CD4-positive, alpha-beta T cell treated with Interleukin-4 for 1 hour (primary cell): ENCODE results near the gene LAMTOR3.

Source experiments
- DNase-seq, 2 donors: peaks; one replicate each; pipeline ENCODE4 v3.0.0-alpha.2; 2020 to 2022

Gene LAMTOR3

GRCh38 chr4:99894161-99894997 lies at the start of gene LAMTOR3:
LAMTOR3 (minus strand) TSS chr4:99894427; CDS start chr4:99893963, 464 bp downstream.
- peak; percentile 94 to 95 for DNase-seq

DNA sequence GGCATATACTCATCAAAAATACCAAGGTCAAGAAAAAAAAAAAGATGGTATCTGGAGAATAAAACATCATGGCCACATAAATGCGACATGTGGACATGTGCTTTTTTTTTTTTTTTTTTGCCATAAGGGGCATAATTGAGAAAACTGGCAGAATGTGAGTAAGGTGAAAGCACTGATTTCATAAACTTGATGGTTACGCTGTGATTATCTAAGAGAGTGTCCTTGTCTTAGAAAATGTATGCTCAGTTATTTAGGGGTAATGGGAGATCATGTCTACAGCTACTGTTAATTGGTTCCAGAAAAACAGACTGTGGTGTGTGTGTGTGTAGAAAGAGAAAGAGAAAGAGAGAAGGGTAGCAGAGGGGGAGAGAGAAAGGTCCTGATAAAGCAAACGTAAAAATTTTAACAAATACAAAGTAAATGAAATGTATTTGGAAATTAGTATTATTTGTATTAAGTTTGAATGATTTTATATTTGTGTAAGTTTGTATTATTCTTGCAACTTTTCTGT lies 44.1 kb upstream of the LAMTOR3 start:
- DNase-seq, result no peak

- peak in 1 of 2 donors; percentile 14 for DNase-seq
Observed at GRCh38 chr4:99934891-99935290, 40.7 kb upstream of the LAMTOR3 start.

- no peak for DNase-seq
Observed at GRCh38 chr4:99927566-99927965, 33.3 kb upstream of the LAMTOR3 start.

- no peak for DNase-seq
Observed at GRCh38 chr4:99921174-99921573, 26.9 kb upstream of the LAMTOR3 start.

DNA sequence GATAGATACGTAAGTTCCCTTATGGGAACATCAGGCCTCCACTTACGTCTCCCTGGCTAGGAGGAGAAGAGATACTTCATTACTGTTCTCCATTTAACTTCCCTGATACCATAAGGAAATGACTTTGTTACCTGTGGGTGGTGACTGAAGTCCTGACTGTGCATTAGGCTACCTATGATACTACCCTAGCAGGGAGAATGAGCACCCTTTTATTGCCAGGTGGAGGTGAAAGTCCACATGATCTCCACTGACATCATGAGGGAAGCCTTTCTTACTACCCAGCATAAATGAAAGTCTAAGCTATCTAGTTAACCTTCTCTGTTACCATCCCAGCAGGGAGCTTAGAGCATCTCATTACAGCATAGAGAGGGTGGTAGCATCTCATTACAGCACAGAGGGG lies 24.4 kb upstream of the LAMTOR3 start:
- DNase-seq, result no peak

DNA sequence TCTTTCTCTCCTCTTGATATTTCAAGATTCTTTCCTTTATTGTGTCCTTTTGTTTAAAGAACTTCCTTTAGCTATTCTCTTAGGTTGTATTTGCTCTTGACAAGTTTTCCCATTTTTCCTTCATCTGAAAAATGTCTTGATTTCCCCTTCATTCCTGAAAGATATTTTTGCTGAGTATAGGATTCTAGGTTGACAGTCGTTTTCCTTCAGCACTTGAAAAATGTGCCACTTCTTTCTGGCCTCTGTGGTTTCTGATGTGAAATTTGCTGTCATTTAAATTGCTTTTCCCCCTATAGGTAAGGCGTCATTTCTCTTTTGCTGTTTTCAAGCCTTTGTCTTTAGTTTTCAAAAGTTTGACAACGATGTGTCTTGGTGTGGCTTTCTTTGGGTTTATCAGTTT lies 23.3 kb upstream of the LAMTOR3 start:
- no peak for DNase-seq

GRCh38 chr4:99915449-99915848 lies 21.2 kb upstream of the LAMTOR3 start:
- DNase-seq, result no peak

- DNase-seq, result no peak
Observed at GRCh38 chr4:99894998-99895397, 771 bp upstream of the LAMTOR3 start.

DNA sequence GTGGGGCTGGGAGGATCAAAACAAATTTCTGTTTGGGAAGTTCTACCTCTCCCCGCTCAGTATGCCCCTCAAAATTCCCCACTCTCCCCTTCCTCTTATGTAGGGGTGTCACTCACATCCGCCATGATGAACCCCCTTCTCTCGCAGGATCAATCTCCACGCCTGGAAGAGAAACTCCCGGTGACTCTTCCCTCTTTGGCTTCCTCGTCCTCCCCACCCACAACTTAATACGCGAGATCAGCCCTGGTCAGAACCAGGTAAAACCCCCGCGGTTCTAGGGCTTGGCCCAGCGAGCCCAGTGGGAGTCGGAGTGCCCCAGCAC lies 427 bp downstream of the LAMTOR3 start:
- no peak for DNase-seq

- DNase-seq, result no peak
Observed at GRCh38 chr4:99893029-99893428, 1.2 kb downstream of the LAMTOR3 start.

DNA sequence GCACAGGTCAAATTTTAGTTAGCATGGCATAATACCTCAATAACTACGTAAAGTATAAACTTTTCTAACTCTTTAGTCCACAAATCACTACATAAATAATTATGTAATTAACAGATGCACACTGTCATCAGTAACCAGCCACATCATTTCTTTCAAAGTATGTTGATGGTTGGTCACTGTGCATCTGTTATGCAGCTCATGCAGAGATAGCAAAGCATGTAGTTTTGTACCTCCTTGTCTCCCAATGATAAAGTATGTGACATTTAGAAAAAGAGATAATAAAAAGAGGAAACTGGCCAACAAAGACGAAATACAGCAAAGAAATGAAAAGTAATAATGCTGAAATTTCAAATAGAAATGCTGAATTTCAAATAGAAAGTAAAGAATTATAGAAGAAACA lies 2.9 kb downstream of the LAMTOR3 start:
- no peak for DNase-seq

DNA sequence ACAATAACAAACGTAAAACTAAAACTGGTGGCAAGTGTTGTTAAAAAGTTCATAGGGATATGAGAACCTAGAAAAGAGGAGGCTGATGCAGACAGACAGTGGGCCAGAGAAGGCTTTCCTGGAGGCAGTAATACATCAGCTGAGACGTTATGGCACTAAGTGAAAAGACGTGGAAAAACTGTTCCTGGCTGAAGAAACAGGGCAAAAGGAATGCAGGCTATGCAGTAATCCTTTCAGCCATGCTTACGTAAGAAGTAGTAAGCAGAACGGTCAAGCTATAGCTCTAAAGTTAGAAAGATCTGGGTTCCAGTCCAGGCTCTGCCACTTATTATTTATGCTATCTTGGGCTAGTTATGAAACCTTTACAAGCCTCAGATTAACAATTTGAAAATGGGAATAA lies 6.4 kb downstream of the LAMTOR3 start:
- DNase-seq, result no peak

DNA sequence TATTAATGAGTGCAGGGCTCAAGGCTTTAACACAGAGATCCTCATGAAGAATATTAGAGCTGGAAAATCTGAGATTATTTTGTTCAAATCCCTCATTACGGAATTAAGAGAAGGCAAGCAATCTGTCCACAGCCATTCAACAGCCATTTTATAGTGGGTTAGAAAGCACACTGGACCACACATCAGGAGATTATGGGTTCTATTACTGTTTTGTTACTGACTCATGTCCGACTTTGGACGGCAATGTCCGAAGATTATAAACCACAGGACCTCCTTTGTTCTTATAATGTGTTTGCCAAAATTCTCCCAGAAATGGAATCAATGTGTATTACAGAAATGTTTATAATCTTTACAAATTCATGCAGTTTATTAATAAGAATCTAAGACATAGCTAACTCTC lies 8.1 kb downstream of the LAMTOR3 start:
- no peak for DNase-seq

GRCh38 chr4:99885687-99886086 lies 8.5 kb downstream of the LAMTOR3 start:
- no peak for DNase-seq

- DNase-seq, result peak; percentile 26 to 66
Observed at GRCh38 chr4:99885063-99885664, 9.1 kb downstream of the LAMTOR3 start.

DNA sequence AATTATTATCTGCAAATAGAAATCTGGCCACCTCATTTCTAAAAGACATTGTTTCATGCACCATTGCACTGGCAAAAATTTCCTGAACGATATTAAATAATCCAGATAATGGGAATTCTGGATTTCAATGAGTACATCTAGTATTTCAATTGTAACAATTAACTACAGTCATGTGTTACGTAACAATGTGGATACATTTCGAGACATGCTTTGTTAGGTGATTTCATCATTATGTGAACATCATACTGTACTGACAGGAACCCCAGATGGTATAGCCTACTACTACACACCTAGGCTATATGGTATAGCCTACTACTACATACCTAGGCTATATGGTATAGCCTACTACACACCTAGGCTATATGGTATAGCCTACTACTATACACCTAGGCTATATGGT lies 14.8 kb downstream of the LAMTOR3 start:
- DNase-seq, result no peak

DNA sequence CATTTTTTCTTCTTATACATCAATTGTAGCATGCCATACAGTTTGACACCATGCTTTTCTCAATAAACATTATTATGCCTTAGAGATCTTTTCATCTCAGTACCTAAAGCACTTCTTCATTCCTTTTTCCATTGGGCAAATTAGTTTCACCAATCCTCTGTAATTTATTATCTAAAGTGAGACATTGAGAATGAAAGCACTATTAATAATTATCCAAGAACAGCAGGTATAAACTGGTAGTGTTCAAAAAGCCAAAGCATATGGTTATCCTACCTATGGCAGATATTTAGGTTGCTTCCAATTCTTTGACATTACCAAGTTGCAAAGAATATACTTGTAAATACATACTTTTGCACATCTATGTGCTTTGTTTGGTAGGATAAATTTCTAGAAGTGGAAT lies 15.6 kb downstream of the LAMTOR3 start:
- no peak for DNase-seq

DNA sequence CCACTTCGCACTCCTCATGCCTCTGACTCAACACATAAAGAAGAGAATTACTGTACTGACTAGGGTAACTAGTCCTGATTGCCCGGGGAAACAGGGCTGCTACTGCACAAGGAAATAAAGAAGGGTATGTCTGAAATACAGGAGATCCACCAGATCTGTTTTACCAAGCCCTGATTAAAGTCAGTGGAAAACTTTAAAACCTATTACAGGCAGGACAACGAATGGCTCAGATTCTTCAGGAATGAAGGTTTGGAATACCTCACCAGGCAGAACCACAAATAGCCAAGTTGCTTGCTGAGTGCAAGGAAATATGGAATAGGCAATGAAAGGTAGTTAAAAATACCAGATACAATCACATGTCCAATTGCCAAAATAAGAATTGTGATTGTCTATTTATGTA lies 17.3 kb downstream of the LAMTOR3 start:
- DNase-seq, result no peak

- DNase-seq, result no peak
Observed at GRCh38 chr4:99875071-99875470, 19.2 kb downstream of the LAMTOR3 start.

- DNase-seq, result no peak
Observed at GRCh38 chr4:99872570-99872969, 21.7 kb downstream of the LAMTOR3 start.

- no peak for DNase-seq
Observed at GRCh38 chr4:99868126-99868596, 26.1 kb downstream of the LAMTOR3 start.

DNA sequence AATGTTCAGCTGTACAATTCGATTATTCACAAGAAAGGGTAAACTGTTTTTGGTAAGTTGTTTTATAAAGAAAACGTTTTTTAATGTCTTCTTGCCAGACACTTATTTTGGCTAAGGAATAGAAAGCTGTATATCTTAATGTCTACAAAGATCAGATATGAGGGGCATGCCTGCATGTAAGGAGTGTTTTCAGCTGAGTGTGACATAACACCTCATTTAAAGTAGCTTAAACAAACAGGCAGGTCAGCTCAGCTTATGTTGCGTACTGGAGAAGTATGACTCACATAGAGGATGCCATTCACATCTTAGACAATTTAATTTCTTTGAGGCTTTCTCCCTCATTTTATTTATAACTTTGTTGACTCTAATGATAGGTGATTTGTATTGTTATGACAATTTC lies 30.4 kb downstream of the LAMTOR3 start:
- DNase-seq, result no peak

GRCh38 chr4:99861120-99861905 lies 32.9 kb downstream of the LAMTOR3 start:
- DNase-seq, result no peak
